A549 (cell line): ENCODE measurements around the gene PDS5B. TPM values are rescaled to one million over a fixed set of nuclear protein-coding genes. Genes with fewer than 3 reads are reported as not detected.

Source experiments
- ATAC-seq, 2 experiments: fragments of 200-7000 bp in 1 of 2; fragments of >200 bp in 1 of 2; cut with Nextera tagmentation in 1 of 2; cut with Tn5 transposase in 1 of 2; 3 replicates each; pipeline versions ENCODE4 v1.8.0 to v1.9.1; 2018 to 2020; ENCODE audit warnings: mild to moderate bottlenecking in 1 of 2, moderate library complexity in 1 of 2
- CTCF ChIA-PET: fragments of 300-600 bp; sonication (Branson Sonifier 250); formaldehyde crosslinking; extraction: SDS; loops from one replicate; lab custom pipeline; 2021; ENCODE audit warnings: antibody characterized with exemption, inconsistent platforms; lab: Yijun Ruan, JAX
- POLR2A ChIA-PET: fragments of 350-600 bp; formaldehyde crosslinking; extraction: SDS; loops from one replicate; lab custom pipeline; 2021; ENCODE audit warnings: antibody characterized with exemption, inconsistent platforms; lab: Yijun Ruan, JAX
- DNase-seq, 2 experiments: peaks; one replicate each; pipeline versions ENCODE4 v3.0.0 to v3.0.0-alpha.2; 2011 to 2016; ENCODE audit warnings: low read depth in 1 of 2, low spot score in 1 of 2
- FAIRE-seq: peaks from 2 replicates; lab custom pipeline; 2011; peaks lifted over from hg19 to GRCh38; lab: Jason Lieb, UNC
- H3K27ac ChIP-seq, 2 experiments: fragments of >200 bp; sonication (Bioruptor Twin); formaldehyde crosslinking; 3 replicates each; pipeline ENCODE4 v1.5.1; 2016 to 2017
- H3K4me1 ChIP-seq: fragments of >200 bp; sonication (Bioruptor Twin); formaldehyde crosslinking; 3 replicates; pipeline ENCODE4 v1.6.1; 2016
- H3K4me2 ChIP-seq: fragments of >200 bp; sonication (Bioruptor Twin); formaldehyde crosslinking; 3 replicates; pipeline ENCODE4 v1.6.1; 2016
- H3K4me3 ChIP-seq: fragments of >200 bp; sonication (Bioruptor Twin); formaldehyde crosslinking; 3 replicates; pipeline ENCODE4 v1.5.1; 2016
- H3K9me3 ChIP-seq: fragments of >200 bp; sonication (Bioruptor Twin); formaldehyde crosslinking; 3 replicates; pipeline ENCODE4 v1.6.1; 2016
- CEBPB ChIP-seq, 2 experiments: fragments of >200 bp in 1 of 2; sonication (Bioruptor Twin) in 1 of 2; formaldehyde crosslinking in 1 of 2; IDR thresholded peaks; 2 replicates each; pipeline ENCODE4 v1.6.1; 2012 to 2016
- CHD4 ChIP-seq: fragments of 200-600 bp; sonication (generic); IDR thresholded peaks from 2 replicates; pipeline ENCODE4 v1.6.1; 2016; ENCODE audit warnings: antibody characterized with exemption, mild to moderate bottlenecking, borderline replicate concordance
- GATA3 ChIP-seq: IDR thresholded peaks from 2 replicates; pipeline ENCODE4 v1.6.1; 2012; ENCODE audit warnings: borderline replicate concordance
- HEYL ChIP-seq: fragments of 250-450 bp; sonication (Bioruptor Pico); IDR thresholded peaks from 2 replicates; pipeline ENCODE4 v1.8.0; 2021; ENCODE audit warnings: mild to moderate bottlenecking, moderate library complexity
- HOXA7 ChIP-seq: fragments of 250-450 bp; sonication (Bioruptor Pico); IDR thresholded peaks from 2 replicates; pipeline ENCODE4 v1.5.0; 2020; ENCODE audit warnings: mild to moderate bottlenecking, moderate library complexity
- MAFK ChIP-seq: fragments of 450-650 bp; IDR thresholded peaks from 2 replicates; pipeline ENCODE4 v1.6.1; 2014; ENCODE audit not compliant: partially characterized antibody
- MAZ ChIP-seq: fragments of 150-350 bp; IDR thresholded peaks from 2 replicates; pipeline ENCODE4 v1.6.1; 2014; ENCODE audit warnings: antibody characterized with exemption, low read depth, low read length, borderline replicate concordance
- NR3C1 ChIP-seq: fragments of >200 bp; sonication (Bioruptor Twin); formaldehyde crosslinking; IDR thresholded peaks from 3 replicates; pipeline ENCODE4 v1.6.1; 2017
- PHF8 ChIP-seq: fragments of 200-600 bp; sonication (generic); IDR thresholded peaks from 2 replicates; pipeline ENCODE4 v1.6.1; 2016; ENCODE audit warnings: low read depth, mild to moderate bottlenecking, antibody characterized with exemption, moderate library complexity, borderline replicate concordance
- POLR2A ChIP-seq: IDR thresholded peaks from 2 replicates; pipeline ENCODE4 v1.6.1; 2012; ENCODE audit warnings: mild to moderate bottlenecking, low read length
- RAD21 ChIP-seq, 2 experiments: fragments of >200 bp in 1 of 2; sonication (Bioruptor Twin) in 1 of 2; formaldehyde crosslinking in 1 of 2; IDR thresholded peaks in 1 of 2; conservative IDR thresholded peaks in 1 of 2; 2 replicates in 1 of 2; 3 replicates in 1 of 2; pipeline ENCODE4 v1.6.1; 2012 to 2018; ENCODE audit warnings: inconsistent platforms in 1 of 2
- RFX5 ChIP-seq: fragments of 450-650 bp; IDR thresholded peaks from 2 replicates; pipeline ENCODE4 v1.7.1; 2014; ENCODE audit warnings: antibody characterized with exemption, mild to moderate bottlenecking, moderate library complexity
- SMC3 ChIP-seq: fragments of >200 bp; sonication (Bioruptor Twin); formaldehyde crosslinking; IDR thresholded peaks from 3 replicates; pipeline ENCODE4 v1.6.1; 2018; ENCODE audit warnings: inconsistent platforms
- TP53 ChIP-seq: fragments of 250-450 bp; sonication (Bioruptor Pico); IDR thresholded peaks from 2 replicates; pipeline ENCODE4 v1.5.0; 2021; ENCODE audit warnings: mild to moderate bottlenecking, moderate library complexity
- ZNF302 ChIP-seq: fragments of 250-450 bp; sonication (Bioruptor Pico); IDR thresholded peaks from 2 replicates; pipeline ENCODE4 v1.9.0; 2021; ENCODE audit warnings: inconsistent platforms, mild to moderate bottlenecking, moderate library complexity
- WGBS: methylation state at CpG from one replicate; pipeline ENCODE4 v1.1.6; 2017; ENCODE audit errors: missing lambda C conversion rate; 5-methylcytosine and 5-hydroxymethylcytosine counted together
- polyA minus RNA-seq: library from RNA; depleted of rRNA, polyadenylated mRNA; stranded (reverse); fragments of >200 nt; gene quantifications from 2 replicates; pipeline ENCODE4 v1.2.3, GENCODE V29; 2011; rRNA and poly(A)+ RNA removed
- polyA plus RNA-seq, 4 experiments: library from polyadenylated mRNA; depleted of rRNA in 3 of 4; stranded (reverse); fragments of >200 nt; fragmentation: RNase III in 1 of 4; extraction: RNeasy Plus Mini Kit Qiagen cat#74134 plus additional on column Dnase treatment in 1 of 4; gene quantifications; 2 replicates in 3 of 4; 3 replicates in 1 of 4; pipeline ENCODE4 v1.2.3, GENCODE V29; 2011 to 2017
- TF ChIP-seq, protein P1 (sequence below): fragments of 150-350 bp; IDR thresholded peaks from 2 replicates; pipeline ENCODE4 v1.6.1; 2014; ENCODE audit warnings: low read depth, mild to moderate bottlenecking, low read length
- TF ChIP-seq, protein P2 (sequence below): fragments of >200 bp; sonication (Bioruptor Twin); formaldehyde crosslinking; IDR thresholded peaks from 3 replicates; pipeline ENCODE4 v1.5.1; 2016
- TF ChIP-seq, protein P3 (sequence below): fragments of >200 bp; sonication (Bioruptor Twin); formaldehyde crosslinking; IDR thresholded peaks from 3 replicates; pipeline ENCODE4 v1.6.1; 2016

PDS5B gene, protein sequence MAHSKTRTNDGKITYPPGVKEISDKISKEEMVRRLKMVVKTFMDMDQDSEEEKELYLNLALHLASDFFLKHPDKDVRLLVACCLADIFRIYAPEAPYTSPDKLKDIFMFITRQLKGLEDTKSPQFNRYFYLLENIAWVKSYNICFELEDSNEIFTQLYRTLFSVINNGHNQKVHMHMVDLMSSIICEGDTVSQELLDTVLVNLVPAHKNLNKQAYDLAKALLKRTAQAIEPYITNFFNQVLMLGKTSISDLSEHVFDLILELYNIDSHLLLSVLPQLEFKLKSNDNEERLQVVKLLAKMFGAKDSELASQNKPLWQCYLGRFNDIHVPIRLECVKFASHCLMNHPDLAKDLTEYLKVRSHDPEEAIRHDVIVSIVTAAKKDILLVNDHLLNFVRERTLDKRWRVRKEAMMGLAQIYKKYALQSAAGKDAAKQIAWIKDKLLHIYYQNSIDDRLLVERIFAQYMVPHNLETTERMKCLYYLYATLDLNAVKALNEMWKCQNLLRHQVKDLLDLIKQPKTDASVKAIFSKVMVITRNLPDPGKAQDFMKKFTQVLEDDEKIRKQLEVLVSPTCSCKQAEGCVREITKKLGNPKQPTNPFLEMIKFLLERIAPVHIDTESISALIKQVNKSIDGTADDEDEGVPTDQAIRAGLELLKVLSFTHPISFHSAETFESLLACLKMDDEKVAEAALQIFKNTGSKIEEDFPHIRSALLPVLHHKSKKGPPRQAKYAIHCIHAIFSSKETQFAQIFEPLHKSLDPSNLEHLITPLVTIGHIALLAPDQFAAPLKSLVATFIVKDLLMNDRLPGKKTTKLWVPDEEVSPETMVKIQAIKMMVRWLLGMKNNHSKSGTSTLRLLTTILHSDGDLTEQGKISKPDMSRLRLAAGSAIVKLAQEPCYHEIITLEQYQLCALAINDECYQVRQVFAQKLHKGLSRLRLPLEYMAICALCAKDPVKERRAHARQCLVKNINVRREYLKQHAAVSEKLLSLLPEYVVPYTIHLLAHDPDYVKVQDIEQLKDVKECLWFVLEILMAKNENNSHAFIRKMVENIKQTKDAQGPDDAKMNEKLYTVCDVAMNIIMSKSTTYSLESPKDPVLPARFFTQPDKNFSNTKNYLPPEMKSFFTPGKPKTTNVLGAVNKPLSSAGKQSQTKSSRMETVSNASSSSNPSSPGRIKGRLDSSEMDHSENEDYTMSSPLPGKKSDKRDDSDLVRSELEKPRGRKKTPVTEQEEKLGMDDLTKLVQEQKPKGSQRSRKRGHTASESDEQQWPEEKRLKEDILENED (N-terminal part only)
- 12.7 and 16.0 TPM in 2 replicates for polyA plus RNA-seq (2011; rRNA removed)
- polyA plus RNA-seq (2012; cell fraction: cytosol; rRNA removed), result 2.7 and 3.0 TPM in 2 replicates
- polyA plus RNA-seq (2012; cell fraction: nucleus; rRNA removed), result 2.0 and 2.3 TPM in 2 replicates
- polyA plus RNA-seq (2017; fragmentation: RNase III; extraction: RNeasy Plus Mini Kit Qiagen cat#74134 plus additional on column Dnase treatment), result 10.6 to 11.0 TPM (median 10.9 TPM) in 3 replicates
- polyA minus RNA-seq, result 10.0 and 10.2 TPM in 2 replicates

DNA sequence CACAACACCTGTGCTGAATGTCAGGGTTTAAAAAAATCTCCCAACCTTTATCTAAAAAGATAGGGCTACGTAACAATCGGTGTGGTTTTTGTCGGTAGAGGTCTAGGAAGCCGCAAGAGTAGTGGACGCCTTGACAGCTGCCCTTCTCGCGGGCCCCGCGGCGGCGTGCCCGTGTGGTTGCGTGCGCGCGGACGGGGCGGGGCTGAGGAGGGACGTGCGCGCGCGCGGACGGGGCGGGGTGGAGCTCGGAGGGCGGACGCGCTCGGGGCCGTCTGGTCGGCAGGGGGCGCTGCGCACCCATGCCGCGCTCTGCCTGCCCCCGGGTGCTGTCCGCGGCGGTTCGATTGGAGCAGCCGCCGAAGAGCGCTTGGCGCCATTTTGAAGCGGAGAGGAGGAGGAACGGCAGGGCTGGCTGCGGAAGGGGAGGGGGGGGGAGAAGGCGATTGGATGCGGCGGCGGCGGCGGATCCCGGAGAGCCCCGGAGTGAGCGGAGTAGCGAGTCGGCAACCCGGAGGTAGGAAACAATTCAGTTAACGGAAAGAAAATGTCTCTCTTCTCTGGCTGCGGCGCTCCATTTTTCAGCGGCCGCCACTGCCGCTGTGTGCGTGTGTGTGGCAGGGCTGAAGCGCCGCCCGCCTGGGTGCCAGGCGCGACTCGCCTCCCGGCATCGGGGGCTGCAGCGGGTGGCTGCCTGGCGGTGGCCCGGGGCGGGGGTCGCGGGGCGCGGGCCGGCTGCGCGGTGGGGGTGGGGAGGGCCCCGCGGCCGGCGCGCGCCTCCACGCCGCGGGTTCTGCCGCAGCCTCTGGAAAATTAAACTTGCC is at the start of gene PDS5B:
Gene PDS5B (plus strand): TSS at position 373 of the 821 bp plus-strand sequence. CDS start 62,321 bp downstream, outside the sequence.
- DNase-seq, result peak; percentile 62 to 89
- Histone ChIP-seq H3K4me2 (peak within 1 kb of the TSS; percentile 92), H3K4me3 (peak within 1 kb of the TSS; percentile 98), H3K4me1 (peaks cover 9% of the 10 kb centered on the region; the same call in 2 of the 3 replicates), H3K9me3 (no peaks in the 10 kb centered on the region), H3K27ac (peak within 1 kb of the TSS; percentile 99 to 100)
- FAIRE-seq, result no peak
- ATAC-seq, result peak; percentile 90 to 97
- WGBS, result 0% methylated on average over 5 of the region's 97 CpGs
- peak; percentile 65 to 93 for TF ChIP-seq RAD21 (conservative IDR thresholded peaks at IDR 0.05 in 1 of 2, IDR thresholded peaks at IDR 0.05 in 1 of 2)
- no peak for TF ChIP-seq CHD4
- TF ChIP-seq, protein P1, sequence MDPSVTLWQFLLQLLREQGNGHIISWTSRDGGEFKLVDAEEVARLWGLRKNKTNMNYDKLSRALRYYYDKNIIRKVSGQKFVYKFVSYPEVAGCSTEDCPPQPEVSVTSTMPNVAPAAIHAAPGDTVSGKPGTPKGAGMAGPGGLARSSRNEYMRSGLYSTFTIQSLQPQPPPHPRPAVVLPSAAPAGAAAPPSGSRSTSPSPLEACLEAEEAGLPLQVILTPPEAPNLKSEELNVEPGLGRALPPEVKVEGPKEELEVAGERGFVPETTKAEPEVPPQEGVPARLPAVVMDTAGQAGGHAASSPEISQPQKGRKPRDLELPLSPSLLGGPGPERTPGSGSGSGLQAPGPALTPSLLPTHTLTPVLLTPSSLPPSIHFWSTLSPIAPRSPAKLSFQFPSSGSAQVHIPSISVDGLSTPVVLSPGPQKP, result no peak
- TF ChIP-seq CEBPB (IDR thresholded peaks at IDR 0.05), result no peak
- no peak for TF ChIP-seq RFX5
- TF ChIP-seq TP53, result no peak
- TF ChIP-seq, protein P2, sequence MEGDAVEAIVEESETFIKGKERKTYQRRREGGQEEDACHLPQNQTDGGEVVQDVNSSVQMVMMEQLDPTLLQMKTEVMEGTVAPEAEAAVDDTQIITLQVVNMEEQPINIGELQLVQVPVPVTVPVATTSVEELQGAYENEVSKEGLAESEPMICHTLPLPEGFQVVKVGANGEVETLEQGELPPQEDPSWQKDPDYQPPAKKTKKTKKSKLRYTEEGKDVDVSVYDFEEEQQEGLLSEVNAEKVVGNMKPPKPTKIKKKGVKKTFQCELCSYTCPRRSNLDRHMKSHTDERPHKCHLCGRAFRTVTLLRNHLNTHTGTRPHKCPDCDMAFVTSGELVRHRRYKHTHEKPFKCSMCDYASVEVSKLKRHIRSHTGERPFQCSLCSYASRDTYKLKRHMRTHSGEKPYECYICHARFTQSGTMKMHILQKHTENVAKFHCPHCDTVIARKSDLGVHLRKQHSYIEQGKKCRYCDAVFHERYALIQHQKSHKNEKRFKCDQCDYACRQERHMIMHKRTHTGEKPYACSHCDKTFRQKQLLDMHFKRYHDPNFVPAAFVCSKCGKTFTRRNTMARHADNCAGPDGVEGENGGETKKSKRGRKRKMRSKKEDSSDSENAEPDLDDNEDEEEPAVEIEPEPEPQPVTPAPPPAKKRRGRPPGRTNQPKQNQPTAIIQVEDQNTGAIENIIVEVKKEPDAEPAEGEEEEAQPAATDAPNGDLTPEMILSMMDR, result peak; percentile 81
- peak; percentile 78 for TF ChIP-seq SMC3
- no peak for TF ChIP-seq NR3C1
- TF ChIP-seq, protein P3, sequence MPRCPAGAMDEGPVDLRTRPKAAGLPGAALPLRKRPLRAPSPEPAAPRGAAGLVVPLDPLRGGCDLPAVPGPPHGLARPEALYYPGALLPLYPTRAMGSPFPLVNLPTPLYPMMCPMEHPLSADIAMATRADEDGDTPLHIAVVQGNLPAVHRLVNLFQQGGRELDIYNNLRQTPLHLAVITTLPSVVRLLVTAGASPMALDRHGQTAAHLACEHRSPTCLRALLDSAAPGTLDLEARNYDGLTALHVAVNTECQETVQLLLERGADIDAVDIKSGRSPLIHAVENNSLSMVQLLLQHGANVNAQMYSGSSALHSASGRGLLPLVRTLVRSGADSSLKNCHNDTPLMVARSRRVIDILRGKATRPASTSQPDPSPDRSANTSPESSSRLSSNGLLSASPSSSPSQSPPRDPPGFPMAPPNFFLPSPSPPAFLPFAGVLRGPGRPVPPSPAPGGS, result no peak
- TF ChIP-seq HEYL (CRISPR knock-in tag), result no peak
- no peak for TF ChIP-seq GATA3
- no peak; the same call in 1 of the 2 replicates for TF ChIP-seq POLR2A
- no peak for TF ChIP-seq ZNF302 (CRISPR knock-in tag)
- TF ChIP-seq HOXA7 (CRISPR knock-in tag), result no peak
- peak; percentile 56; the same call in 1 of the 2 replicates for TF ChIP-seq MAZ
- no peak for TF ChIP-seq MAFK
- TF ChIP-seq PHF8, result peak; percentile 22; the same call in 1 of the 2 replicates
- CTCF ChIA-PET, result interaction anchor here (0.6 to 1.7 kb wide), 36 partner anchors 8 to 957 kb away, joined by 3 to 16 read pairs (median 4); no protein-coding TSS in a partner anchor
- POLR2A ChIA-PET, result interaction anchor here (0.5 to 1.0 kb wide), 3 partner anchors 797 to 957 kb away, joined by 3 to 8 read pairs (median 3); no protein-coding TSS in a partner anchor
